ENCODE data around the gene FAM171A2. TPM values are rescaled to one million over a fixed set of nuclear protein-coding genes. Genes with fewer than 3 reads are reported as not detected.

The FAM171A2 gene
- total RNA-seq, 2 donors from 2014 or later, result 2.4 to 3.3 TPM

DNA sequence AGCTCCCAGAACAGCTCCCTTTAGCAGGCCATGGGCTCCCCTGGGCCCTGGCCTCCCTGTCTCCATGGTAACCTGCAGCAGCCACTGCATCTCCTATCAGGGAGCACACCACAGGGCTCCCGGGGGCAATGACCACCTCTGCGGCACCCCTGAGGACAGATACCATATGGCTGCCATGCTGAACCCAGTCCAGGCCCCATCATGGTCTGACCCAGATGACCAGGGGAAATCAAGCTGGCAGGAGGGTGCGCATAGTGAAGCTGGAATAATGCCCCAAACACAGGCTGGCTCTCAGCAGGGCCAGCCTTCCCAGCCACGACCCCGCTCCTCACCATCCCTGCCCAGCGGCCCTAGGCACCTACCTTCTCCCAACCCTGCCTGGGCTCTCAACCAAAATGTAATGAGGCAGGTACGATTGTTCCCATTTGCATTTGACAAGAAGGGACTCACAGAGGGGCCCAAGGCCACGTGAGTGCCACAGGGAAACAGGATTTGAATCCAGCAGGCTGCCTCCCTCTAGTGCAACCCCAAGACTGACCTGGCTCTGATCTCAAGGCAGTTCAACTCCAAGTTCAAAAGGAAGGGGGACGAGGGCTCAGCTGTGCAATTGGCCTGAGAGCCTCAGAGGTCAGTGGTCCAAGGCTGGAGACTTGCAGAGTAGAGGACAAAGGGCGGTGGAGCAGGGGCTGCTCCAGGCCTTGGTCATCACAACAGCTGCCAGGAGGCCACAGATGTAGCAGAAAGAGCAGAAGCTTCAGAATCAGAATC lies 52.9 kb downstream of the FAM171A2 start:
- DNase-seq (ENCODE audit: low spot score), result no peak
- TF ChIP-seq, protein P1, sequence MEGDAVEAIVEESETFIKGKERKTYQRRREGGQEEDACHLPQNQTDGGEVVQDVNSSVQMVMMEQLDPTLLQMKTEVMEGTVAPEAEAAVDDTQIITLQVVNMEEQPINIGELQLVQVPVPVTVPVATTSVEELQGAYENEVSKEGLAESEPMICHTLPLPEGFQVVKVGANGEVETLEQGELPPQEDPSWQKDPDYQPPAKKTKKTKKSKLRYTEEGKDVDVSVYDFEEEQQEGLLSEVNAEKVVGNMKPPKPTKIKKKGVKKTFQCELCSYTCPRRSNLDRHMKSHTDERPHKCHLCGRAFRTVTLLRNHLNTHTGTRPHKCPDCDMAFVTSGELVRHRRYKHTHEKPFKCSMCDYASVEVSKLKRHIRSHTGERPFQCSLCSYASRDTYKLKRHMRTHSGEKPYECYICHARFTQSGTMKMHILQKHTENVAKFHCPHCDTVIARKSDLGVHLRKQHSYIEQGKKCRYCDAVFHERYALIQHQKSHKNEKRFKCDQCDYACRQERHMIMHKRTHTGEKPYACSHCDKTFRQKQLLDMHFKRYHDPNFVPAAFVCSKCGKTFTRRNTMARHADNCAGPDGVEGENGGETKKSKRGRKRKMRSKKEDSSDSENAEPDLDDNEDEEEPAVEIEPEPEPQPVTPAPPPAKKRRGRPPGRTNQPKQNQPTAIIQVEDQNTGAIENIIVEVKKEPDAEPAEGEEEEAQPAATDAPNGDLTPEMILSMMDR (IDR thresholded peaks at IDR 0.05), result no peak
- Histone ChIP-seq H3K27ac (no peak overlapping the region), H3K27me3 (peaks cover 5 to 12% of the 10 kb centered on the region in 2 donors), H3K36me3 (no peaks in the 10 kb centered on the region), H3K4me3 (no peak overlapping the region), H3K9me3 (no peaks in the 10 kb centered on the region), H3K4me1 (peaks cover 0 to 32% of the 10 kb centered on the region in 2 donors)

DNA sequence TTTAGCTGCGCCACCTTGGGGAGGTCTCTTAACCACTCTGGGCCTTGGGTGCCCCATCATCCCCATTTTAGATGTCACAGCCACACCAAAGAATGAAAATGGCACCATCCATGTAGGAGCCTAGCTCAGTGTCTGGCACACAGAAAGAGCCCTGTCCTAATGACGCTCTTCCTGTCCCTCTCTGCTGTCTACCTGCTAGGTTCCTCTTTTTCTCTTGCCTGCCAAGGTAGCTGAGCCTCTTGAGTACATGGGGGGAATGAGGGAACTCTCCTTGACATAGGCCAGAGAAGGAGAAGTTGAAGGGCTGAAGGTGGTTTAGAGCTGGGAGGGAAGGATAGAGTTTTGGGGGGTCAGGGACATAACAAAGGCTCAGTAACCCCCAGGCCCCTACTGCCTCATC lies 53.5 kb downstream of the FAM171A2 start:
- no peaks in the 10 kb centered on the region for H3K9me3 ChIP-seq
- no peak overlapping the region for H3K4me3 ChIP-seq
- no peaks in the 10 kb centered on the region for H3K36me3 ChIP-seq
- peaks cover 0 to 8% of the 10 kb centered on the region in 2 donors for H3K27me3 ChIP-seq
- TF ChIP-seq, protein P1 (IDR thresholded peaks at IDR 0.05), result no peak
- H3K27ac ChIP-seq, result no peak overlapping the region
- H3K4me1 ChIP-seq, result peaks cover 0 to 27% of the 10 kb centered on the region in 2 donors
- DNase-seq (ENCODE audit: low spot score), result no peak

DNA sequence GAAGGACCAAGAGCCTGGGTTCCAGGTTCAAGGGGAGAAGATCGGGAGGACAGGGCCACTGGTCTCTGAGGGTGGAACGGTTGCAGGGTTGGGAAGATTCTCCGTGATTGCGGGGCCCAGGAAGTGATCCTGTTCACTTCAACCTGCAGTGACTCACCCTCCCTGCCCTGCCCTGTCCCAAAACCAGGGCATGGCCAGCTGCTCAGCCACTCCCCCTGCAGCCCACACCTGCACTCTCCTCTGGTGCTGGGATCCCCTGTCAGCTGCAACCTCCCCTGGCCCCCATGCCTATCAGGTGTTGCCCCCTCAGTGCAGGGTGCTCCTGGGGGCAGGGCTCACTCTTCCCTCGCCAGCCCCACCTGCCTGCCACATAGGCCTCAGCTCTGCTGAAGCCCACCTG lies 54.2 kb downstream of the FAM171A2 start:
- Histone ChIP-seq H3K4me1 (peaks cover 0 to 20% of the 10 kb centered on the region in 2 donors), H3K36me3 (no peaks in the 10 kb centered on the region), H3K9me3 (no peaks in the 10 kb centered on the region), H3K27me3 (peaks cover 0 to 3% of the 10 kb centered on the region in 2 donors), H3K27ac (no peak overlapping the region), H3K4me3 (no peak overlapping the region)
- TF ChIP-seq, protein P1 (IDR thresholded peaks at IDR 0.05), result no peak
- no peak for DNase-seq (ENCODE audit: low spot score)

DNA sequence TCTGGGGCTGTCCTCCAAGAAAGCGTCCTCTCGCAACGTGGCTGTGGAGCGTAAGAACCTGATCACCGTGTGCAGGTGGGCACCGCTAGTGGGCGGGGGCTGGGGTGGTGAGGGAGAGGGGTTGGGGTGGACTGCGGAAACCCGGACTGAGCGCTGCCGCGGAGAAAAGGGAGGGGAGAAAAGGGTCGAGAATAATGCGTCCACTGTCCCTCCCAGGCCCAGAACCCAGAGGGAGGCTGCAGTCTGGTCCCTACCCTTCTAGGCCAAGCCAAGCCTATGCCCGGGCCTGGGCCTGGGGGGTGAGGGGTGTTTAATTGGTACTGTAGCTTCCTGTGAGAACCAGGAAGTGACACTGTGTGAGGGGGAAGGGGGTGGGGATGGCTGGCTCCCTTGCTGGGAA lies 54.8 kb downstream of the FAM171A2 start:
- Histone ChIP-seq H3K4me3 (peak overlapping the region; percentile 20 to 55), H3K4me1 (peaks cover 0 to 20% of the 10 kb centered on the region in 2 donors), H3K27me3 (no peaks in the 10 kb centered on the region), H3K9me3 (no peaks in the 10 kb centered on the region), H3K36me3 (no peaks in the 10 kb centered on the region), H3K27ac (no peak overlapping the region)
- TF ChIP-seq, protein P1 (IDR thresholded peaks at IDR 0.05), result no peak
- DNase-seq (ENCODE audit: low spot score), result no peak

DNA sequence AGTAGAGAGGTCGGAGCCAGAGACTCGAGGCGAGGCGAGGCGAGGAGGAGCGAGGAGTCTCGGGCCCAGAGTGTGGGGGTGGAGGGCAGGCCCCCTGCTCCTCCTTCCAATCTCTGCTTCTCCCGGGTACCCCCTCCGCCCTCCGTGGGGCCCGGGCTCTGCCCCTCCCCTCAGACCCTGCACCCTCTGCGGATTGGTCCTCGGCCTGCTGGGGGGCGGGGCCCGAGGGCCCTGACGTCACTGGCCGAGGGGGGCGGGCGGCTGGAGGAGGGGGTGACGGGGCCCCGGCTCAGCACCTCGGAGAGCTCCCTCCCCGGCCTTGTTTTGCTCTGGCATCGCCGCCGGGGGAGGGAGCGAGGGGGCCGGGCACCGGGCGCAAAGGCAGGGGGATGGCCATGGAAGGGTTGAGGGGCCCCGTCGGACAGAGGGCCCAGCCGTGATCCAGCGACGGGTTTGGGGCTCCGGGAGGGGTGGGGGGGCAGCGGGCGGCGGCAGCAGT lies 55.3 kb downstream of the FAM171A2 start, which contains the start of gene RUNDC3A:
Gene RUNDC3A (plus strand): TSS at position 282 of the 499 bp plus-strand sequence. CDS start 232 bp downstream, outside the sequence.
- Histone ChIP-seq H3K4me3 (peak within 1 kb of the TSS; percentile 45 to 55), H3K9me3 (no peaks in the 10 kb centered on the region), H3K4me1 (peaks cover 0 to 20% of the 10 kb centered on the region in 2 donors), H3K27me3 (no peaks in the 10 kb centered on the region), H3K27ac (peak within 1 kb of the TSS; percentile 69 to 70), H3K36me3 (no peaks in the 10 kb centered on the region)
- peak; percentile 73 for DNase-seq (ENCODE audit: low spot score)
- TF ChIP-seq, protein P1 (IDR thresholded peaks at IDR 0.05), result peak in 1 of 2 donors; percentile 23

Data from right atrium auricular region (tissue), 2 donors.